ENCODE data around the gene NNAT.

NNAT gene

GRCh38 chr20:37523911-37524700 is 3.1 kb downstream of the NNAT start:
- no peak for DNase-seq (ENCODE audit: low read depth, low spot score)

GRCh38 chr20:37524859-37525708 is 4.0 kb downstream of the NNAT start:
- DNase-seq (ENCODE audit: low read depth, low spot score), result no peak

- no peak for DNase-seq (ENCODE audit: low read depth, low spot score)
Measured at GRCh38 chr20:37525810-37526209, 4.8 kb downstream of the NNAT start.

- peak; percentile 67 for DNase-seq (ENCODE audit: low read depth, low spot score)
Measured at GRCh38 chr20:37526238-37526838, 5.3 kb downstream of the NNAT start.

GRCh38 chr20:37526839-37527637 is 6.0 kb downstream of the NNAT start:
- DNase-seq (ENCODE audit: low read depth, low spot score), result no peak

- DNase-seq (ENCODE audit: low read depth, low spot score), result peak; percentile 69
Measured at GRCh38 chr20:37527638-37528445, 6.8 kb downstream of the NNAT start, which contains the start of gene BLCAP. Gene BLCAP, minus strand, starts transcription at chr20:37527876. Its CDS starts 8,702 bp downstream, at chr20:37519174.

GRCh38 chr20:37528446-37529213 is 7.6 kb downstream of the NNAT start:
- no peak for DNase-seq (ENCODE audit: low read depth, low spot score)

GRCh38 chr20:37529214-37529967 is 8.3 kb downstream of the NNAT start:
- no peak for DNase-seq (ENCODE audit: low read depth, low spot score)

GRCh38 chr20:37529968-37530600 is 9.0 kb downstream of the NNAT start:
- no peak for DNase-seq (ENCODE audit: low read depth, low spot score)

GRCh38 chr20:37530696-37531095 is 9.6 kb downstream of the NNAT start:
- no peak for DNase-seq (ENCODE audit: low read depth, low spot score)

- no peak for DNase-seq (ENCODE audit: low read depth, low spot score)
Measured at GRCh38 chr20:37531856-37532255, 10.8 kb downstream of the NNAT start.

GRCh38 chr20:37533154-37533715 is 12.2 kb downstream of the NNAT start:
- no peak for DNase-seq (ENCODE audit: low read depth, low spot score)

GRCh38 chr20:37534401-37535157 is 13.5 kb downstream of the NNAT start:
- DNase-seq (ENCODE audit: low read depth, low spot score), result peak; percentile 64

- no peak for DNase-seq (ENCODE audit: low read depth, low spot score)
Measured at GRCh38 chr20:37535443-37536132, 14.5 kb downstream of the NNAT start.

- DNase-seq (ENCODE audit: low read depth, low spot score), result no peak
Measured at GRCh38 chr20:37537505-37537904, 16.5 kb downstream of the NNAT start.

GRCh38 chr20:37538003-37538402 is 17.0 kb downstream of the NNAT start:
- DNase-seq (ENCODE audit: low read depth, low spot score), result no peak

- no peak for DNase-seq (ENCODE audit: low read depth, low spot score)
Measured at GRCh38 chr20:37539424-37539823, 18.4 kb downstream of the NNAT start.
